Endometrial microvascular endothelial cells (primary cell): ENCODE results near the gene KIAA1328. TPM values are rescaled to one million over a fixed set of nuclear protein-coding genes. Genes with fewer than 3 reads are reported as not detected.

Experiments
- in situ Hi-C: cut with HindIII; loops from 2 replicates; pipeline ENCODE4 v1.10.0; 2017; ENCODE audit warnings: low sequenced_read_pairs, low pct_unique_long_range_greater_than_20kb; ENCODE audit errors: inconsistent ontology term
- total RNA-seq: library from RNA; depleted of rRNA; stranded (reverse); fragments of >200 nt; gene quantifications from one replicate; pipeline ENCODE4 v1.2.3, GENCODE V29; 2015; ENCODE audit errors: inconsistent ontology term

KIAA1328 gene
- total RNA-seq, 1 donor from 2014 or later: 5.4 TPM

- in situ Hi-C loops: no loop called here
Observed at GRCh38 chr18:36818652-36819051, 10.3 kb upstream of the KIAA1328 start.

- in situ Hi-C loops: no loop called here
Observed at GRCh38 chr18:36819621-36820020, 9.3 kb upstream of the KIAA1328 start.

- in situ Hi-C loops: no loop called here
Observed at GRCh38 chr18:36821681-36822080, 7.2 kb upstream of the KIAA1328 start.

GRCh38 chr18:36825526-36825925 is 3.4 kb upstream of the KIAA1328 start:
- in situ Hi-C loops: no loop called here

- in situ Hi-C loops: no loop called here
Observed at GRCh38 chr18:36826556-36826955, 2.4 kb upstream of the KIAA1328 start.

GRCh38 chr18:36828157-36828629 is 734 bp upstream of the KIAA1328 start:
- in situ Hi-C loops: no loop called here

- in situ Hi-C loops: no loop called here
Observed at GRCh38 chr18:36829362-36830157, 633 bp downstream of the KIAA1328 start.

- in situ Hi-C loops: no loop called here
Observed at GRCh38 chr18:36830158-36830495, 1.2 kb downstream of the KIAA1328 start.

- in situ Hi-C loops: no loop called here
Observed at GRCh38 chr18:36831139-36831538, 2.2 kb downstream of the KIAA1328 start.

- in situ Hi-C loops: no loop called here
Observed at GRCh38 chr18:36833120-36833519, 4.2 kb downstream of the KIAA1328 start.

- in situ Hi-C loops: no loop called here
Observed at GRCh38 chr18:36835927-36836326, 7.0 kb downstream of the KIAA1328 start.

- in situ Hi-C loops: no loop called here
Observed at GRCh38 chr18:36839835-36840234, 10.9 kb downstream of the KIAA1328 start.

- in situ Hi-C loops: no loop called here
Observed at GRCh38 chr18:36843199-36843598, 14.3 kb downstream of the KIAA1328 start.

GRCh38 chr18:36843784-36844183 is 14.9 kb downstream of the KIAA1328 start:
- in situ Hi-C loops: no loop called here

- in situ Hi-C loops: no loop called here
Observed at GRCh38 chr18:36848609-36849008, 19.7 kb downstream of the KIAA1328 start.

- in situ Hi-C loops: no loop called here
Observed at GRCh38 chr18:36849288-36850006, 20.5 kb downstream of the KIAA1328 start.

GRCh38 chr18:36850527-36851201 is 21.7 kb downstream of the KIAA1328 start:
- in situ Hi-C loops: no loop called here

GRCh38 chr18:36851202-36851590 is 22.3 kb downstream of the KIAA1328 start:
- in situ Hi-C loops: no loop called here

- in situ Hi-C loops: no loop called here
Observed at GRCh38 chr18:36856815-36857214, 27.9 kb downstream of the KIAA1328 start.

- in situ Hi-C loops: no loop called here
Observed at GRCh38 chr18:36862182-36862581, 33.3 kb downstream of the KIAA1328 start.
